Activated CD4-positive, alpha-beta T cell treated with anti-CD3 and anti-CD28 coated beads, Interleukin-2, amount 50 U/mL, for 1 hour (primary cell): ENCODE results near the gene ATP12A.
A peak's percentile ranks its signal among the peaks of the same experiment; 100 is the strongest.
"Not testable (repeated sequence)": the region's sequence is repeated elsewhere in the genome, so short reads cannot be mapped to it uniquely, and the experiment has no call there.

Source experiments
- DNase-seq: peaks from one replicate; pipeline ENCODE4 v3.0.0-alpha.2; 2020

Gene ATP12A

DNA sequence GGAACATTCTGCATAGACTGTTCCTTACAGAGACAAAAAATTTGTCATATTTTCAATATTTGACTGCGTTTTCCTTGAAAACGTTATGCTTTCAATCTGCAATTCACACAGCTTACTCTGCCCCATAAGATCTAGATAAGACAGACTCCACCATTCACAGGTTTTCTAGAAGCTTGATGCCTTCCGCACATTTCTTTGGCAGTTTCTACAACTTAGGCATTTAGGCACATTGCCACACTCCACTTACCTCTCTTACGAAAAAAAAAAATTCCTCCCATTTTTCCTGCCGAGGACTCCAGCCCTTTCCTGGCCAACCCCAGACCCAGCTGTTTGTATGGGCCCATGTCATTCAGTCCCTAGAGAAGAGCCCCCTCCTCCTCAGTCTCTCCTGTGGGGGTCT is 11.2 kb downstream of the ATP12A start:
- DNase-seq: no peak

DNA sequence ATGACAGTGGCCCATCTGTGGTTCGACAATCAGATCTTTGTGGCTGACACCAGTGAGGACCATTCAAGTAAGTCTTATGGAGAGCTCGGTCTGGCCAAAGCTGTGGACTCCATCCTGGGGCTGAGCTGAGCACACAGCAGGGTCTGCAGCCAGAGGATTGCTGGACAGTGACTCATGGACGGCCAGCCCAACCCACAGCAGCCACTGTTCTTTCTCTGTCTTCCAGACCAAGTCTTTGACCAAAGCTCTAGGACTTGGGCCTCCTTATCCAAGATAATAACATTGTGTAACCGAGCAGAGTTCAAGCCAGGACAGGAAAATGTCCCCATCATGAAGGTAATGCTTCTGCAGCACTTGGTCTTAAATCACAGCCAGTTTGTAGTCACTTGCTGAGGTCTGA is 12.4 kb downstream of the ATP12A start:
- no peak for DNase-seq

- DNase-seq: no peak
These were observed 13.8 kb downstream of the ATP12A start for GRCh38 chr13:24693862-24694471.

DNA sequence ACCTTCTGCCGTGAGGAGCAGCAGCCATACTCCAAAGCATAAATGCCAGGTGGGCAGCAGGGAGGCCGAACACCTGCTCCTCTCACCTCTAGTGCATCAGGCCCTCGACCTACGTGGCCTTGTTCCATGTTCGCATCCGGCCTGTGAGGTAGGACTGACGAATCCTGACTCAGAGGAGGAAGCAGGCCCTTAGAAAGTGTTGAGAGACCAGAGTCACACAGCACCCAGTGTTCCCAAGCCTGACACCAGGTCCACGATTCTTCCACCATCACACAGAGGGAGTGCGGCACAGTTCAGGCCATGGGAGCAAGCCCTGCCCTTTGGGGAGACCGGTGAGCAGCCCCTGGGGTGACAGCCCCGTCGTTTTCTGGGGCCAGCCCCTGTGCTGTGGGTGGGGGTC is 14.7 kb downstream of the ATP12A start:
- no peak for DNase-seq

DNA sequence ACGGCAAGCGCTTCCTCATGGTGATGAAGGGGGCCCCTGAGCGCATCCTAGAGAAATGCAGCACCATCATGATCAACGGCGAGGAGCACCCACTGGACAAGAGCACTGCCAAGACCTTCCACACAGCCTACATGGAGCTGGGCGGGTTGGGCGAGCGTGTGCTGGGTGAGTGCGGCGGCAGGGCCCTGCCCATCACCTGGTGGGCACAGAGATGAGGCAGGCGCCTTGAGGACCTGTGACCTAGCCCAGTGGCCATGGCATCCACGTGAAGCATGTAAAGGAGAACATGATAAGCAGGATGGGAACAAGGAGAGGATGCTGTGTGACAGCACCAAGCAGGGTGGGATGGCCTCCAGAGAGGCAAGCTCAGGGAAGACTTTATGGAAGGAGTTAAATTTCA is 18.5 kb downstream of the ATP12A start:
- DNase-seq: no peak

- no peak for DNase-seq
These were observed 19.3 kb downstream of the ATP12A start for GRCh38 chr13:24699541-24699940.

DNA sequence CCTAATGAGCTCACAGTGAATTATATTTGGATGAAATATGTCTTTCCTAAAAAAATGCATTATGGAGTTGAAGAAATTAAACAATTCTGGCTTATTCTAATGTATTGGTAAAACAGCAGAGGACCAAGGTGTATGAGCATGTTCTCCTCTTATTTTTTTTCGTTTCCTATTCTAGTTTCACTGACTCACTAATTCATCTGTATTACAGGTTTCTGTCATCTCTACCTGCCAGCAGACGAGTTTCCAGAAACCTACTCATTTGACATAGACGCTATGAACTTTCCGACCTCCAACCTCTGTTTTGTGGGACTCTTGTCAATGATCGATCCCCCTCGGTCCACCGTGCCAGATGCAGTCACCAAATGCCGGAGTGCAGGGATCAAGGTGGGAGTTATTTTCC is 20.3 kb downstream of the ATP12A start:
- no peak for DNase-seq

- no peak for DNase-seq
These were observed 26.8 kb downstream of the ATP12A start for GRCh38 chr13:24706886-24707585.

GRCh38 chr13:24709186-24709913 is 29.1 kb downstream of the ATP12A start:
- DNase-seq: peak; percentile 40

GRCh38 chr13:24713022-24713421 is 32.8 kb downstream of the ATP12A start:
- no peak for DNase-seq

- no peak for DNase-seq
These were observed 35.8 kb downstream of the ATP12A start for GRCh38 chr13:24716011-24716410.

- no peak for DNase-seq
These were observed 36.2 kb downstream of the ATP12A start for GRCh38 chr13:24716446-24716845.

- no peak for DNase-seq
These were observed 37.0 kb downstream of the ATP12A start for GRCh38 chr13:24717217-24717616.

DNA sequence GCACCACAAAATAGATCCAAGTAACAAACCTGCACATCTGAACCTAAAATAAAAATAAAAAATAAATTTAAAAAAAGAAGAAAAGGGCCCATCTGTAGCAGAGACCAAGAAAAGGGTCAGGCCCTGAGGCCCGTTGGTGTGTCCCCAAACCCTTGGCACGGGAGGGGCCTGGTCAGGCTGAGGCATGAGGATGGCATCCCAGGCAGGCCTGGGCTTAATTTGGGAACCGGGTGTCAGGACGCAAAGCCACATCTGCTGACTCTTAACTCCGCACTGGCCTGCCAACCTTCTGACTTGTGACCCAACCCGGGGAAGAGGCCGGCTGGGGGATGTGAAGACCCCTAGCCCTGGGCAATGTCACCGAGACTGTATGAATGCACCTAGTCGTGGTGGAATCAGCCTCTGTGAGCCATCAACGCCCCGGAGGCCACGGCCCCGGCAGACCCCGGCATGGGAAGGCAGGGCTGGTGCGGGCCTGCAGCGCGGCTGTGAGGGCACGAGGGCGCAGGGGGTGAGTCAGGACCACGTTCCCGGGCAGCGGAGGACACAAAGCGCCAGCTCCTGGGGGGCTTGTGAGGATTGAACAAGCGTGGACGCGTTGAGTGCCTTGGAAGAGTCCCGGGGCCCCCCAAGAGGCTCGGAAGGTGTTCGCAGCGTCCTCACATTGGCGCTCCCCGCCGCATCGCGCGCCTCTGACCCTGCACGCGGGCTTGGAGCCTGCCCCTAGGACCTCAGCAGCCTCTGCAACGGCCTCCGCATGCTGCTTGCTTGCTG is 38.2 kb downstream of the ATP12A start:
- DNase-seq: no peak

DNA sequence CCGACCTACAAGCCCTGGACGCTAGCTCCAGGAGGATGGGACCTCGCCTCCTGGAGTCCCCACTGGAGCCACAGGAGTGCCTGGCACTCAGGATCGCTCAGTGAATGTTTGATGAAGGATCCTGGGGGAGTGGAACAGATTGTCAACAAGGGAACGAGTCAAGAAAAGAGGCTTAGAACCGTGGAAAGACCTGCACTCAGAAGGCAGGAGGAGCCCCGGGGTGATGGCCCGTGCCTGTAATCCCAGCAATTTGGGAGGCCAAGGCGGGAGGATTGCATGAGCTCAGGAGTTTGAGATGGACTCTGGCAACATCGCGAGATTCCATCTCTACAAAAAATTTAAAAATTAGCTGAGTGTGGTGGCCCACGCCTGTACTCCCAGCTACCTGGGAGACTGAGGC is 38.9 kb downstream of the ATP12A start:
- DNase-seq: no peak

- no peak for DNase-seq
These were observed 43.0 kb downstream of the ATP12A start for GRCh38 chr13:24723206-24723605.

- DNase-seq: no peak
These were observed 44.5 kb downstream of the ATP12A start for GRCh38 chr13:24724714-24725113.

DNA sequence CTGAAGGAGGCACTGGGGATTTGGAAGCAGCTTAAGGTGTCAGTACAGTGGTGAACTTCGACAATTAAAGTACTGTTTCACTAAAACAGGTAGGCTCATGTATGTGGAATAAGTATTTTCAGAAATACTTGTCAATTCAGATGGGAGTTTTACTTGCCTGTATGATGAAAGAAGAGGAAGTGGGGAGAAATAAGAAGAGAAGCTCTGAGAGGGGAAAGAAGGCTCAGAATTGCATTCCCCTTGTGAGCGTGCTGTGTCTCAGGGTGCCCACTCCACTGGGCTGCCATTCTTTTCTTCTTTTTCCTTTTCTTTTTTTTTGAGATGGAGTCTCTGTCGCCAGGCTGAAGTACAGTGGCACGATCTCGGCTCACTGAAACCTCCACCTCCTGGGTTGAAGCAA is 45.2 kb downstream of the ATP12A start:
- DNase-seq: no peak

DNA sequence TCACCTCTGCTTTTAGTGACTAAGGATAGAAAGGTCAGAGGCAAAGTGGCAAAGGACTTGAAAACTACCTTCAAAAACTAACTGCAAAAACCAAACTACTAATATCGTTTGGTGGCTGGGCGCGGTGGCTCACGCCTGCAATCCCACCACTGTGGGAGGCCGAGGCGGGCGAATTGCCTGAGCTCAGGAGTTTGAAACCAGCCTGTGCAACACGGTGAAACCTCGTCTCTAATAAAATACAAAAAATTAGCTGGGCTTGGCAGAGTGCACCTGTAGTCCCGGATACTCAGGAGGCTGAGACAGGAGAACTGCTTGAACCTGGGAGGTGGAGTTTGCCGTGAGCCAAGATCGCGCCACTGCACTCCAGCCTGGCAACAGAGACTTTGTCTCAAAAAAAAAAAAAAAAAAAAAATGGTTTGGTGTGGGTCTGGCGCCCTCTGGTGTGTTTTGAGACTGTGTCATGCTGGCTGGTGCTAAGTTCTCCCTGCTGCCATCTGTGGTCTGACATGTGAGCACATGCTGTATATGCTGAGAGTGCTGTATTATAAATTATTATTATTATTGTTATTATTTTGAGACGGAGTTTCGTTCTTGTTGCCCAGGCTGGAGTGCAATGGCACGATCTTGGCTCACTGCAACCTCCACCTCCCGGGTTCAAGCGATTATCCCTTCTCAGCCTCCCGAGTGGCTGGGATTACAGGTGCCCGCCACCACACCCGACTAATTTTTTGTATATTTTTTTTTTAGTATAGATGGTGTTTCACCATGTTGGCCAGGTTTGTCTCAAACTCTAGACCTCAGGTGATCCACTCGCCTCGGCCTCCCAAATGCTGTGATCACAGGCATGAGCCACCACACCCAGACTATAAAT is 47.8 kb downstream of the ATP12A start:
- DNase-seq: peak; percentile 68

DNA sequence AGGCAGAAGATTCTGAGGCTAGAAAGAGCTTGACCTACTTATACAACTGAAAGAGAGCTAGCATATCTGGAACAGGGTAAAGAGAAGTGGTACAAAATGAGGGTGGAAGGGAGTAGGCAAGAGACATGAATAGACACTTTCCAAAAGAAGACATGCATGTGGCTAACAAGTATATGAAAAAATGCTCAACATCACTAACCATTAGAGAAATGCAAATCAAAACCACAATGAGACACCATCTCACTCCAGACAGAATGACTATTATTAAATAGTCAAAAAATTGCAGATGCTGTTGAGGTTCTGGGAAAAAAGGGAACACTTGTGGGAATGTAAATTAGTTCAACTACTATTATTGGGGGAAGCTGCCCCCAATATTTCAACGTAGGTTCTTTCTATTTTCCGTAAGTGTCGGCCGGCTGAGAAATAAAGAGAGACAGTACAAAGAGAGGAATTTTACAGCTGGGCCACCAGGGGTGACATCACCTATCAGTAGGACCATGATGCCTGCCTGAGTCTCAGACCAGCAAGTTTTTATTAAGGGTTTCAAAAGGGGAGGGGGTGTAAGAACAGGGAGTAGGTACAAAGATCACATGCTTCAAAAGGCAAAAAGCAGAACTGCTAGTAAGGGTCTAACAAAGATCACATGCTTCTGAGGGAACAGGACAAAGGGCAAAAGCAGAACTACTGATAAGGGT is 50.8 kb downstream of the ATP12A start:
- DNase-seq: not testable (repeated sequence)

GRCh38 chr13:24734950-24735349 is 54.7 kb downstream of the ATP12A start:
- DNase-seq: no peak

- DNase-seq: no peak
These were observed 56.8 kb downstream of the ATP12A start for GRCh38 chr13:24737042-24737441.
